Stimulated activated CD4-positive, alpha-beta T cell treated with anti-CD3 and anti-CD28 coated beads, Interleukin-1b, Interleukin-23, amount 100 ng/mL, for 4 hours (primary cell): ENCODE measurements around the gene MYL4.
"Not testable (repeated sequence)": the region's sequence is repeated elsewhere in the genome, so short reads cannot be mapped to it uniquely, and the experiment has no call there.

ENCODE experiments used
- DNase-seq, 2 donors: peaks; one replicate each; pipeline ENCODE4 v3.0.0-alpha.2; 2020; ENCODE audit warnings: low read depth in 2 of 2

The MYL4 gene

GRCh38 chr17:47193931-47194511 lies 15.1 kb upstream of the MYL4 start:
- DNase-seq, result no peak

GRCh38 chr17:47197821-47198220 lies 11.3 kb upstream of the MYL4 start:
- DNase-seq, result no peak

- no peak for DNase-seq
These were observed 9.4 kb upstream of the MYL4 start for GRCh38 chr17:47199627-47200324.

- no peak for DNase-seq
These were observed 8.9 kb upstream of the MYL4 start for GRCh38 chr17:47200325-47200664.

- no peak for DNase-seq
These were observed 8.0 kb upstream of the MYL4 start for GRCh38 chr17:47201166-47201565.

GRCh38 chr17:47203984-47204721 lies 5.0 kb upstream of the MYL4 start:
- no peak for DNase-seq

- DNase-seq, result no peak
These were observed 4.3 kb upstream of the MYL4 start for GRCh38 chr17:47204722-47205418.

GRCh38 chr17:47205419-47205963 lies 3.7 kb upstream of the MYL4 start:
- DNase-seq, result peak; percentile 18 to 51

GRCh38 chr17:47207143-47208067 lies 1.7 kb upstream of the MYL4 start:
- DNase-seq, result no peak

- no peak for DNase-seq
These were observed 351 bp downstream of the MYL4 start for GRCh38 chr17:47209499-47209898.

- no peak for DNase-seq
These were observed 957 bp downstream of the MYL4 start for GRCh38 chr17:47210105-47210504.

GRCh38 chr17:47210779-47211178 lies 1.6 kb downstream of the MYL4 start:
- no peak for DNase-seq

- no peak for DNase-seq
These were observed 3.3 kb downstream of the MYL4 start for GRCh38 chr17:47212458-47212857.

GRCh38 chr17:47213540-47213939 lies 4.4 kb downstream of the MYL4 start:
- no peak for DNase-seq

GRCh38 chr17:47214931-47215330 lies 5.8 kb downstream of the MYL4 start:
- DNase-seq, result no peak

- not testable (repeated sequence) for DNase-seq
These were observed 7.7 kb downstream of the MYL4 start for GRCh38 chr17:47216821-47217220.

GRCh38 chr17:47217279-47217678 lies 8.1 kb downstream of the MYL4 start:
- DNase-seq, result not testable (repeated sequence)

GRCh38 chr17:47218896-47219430 lies 9.8 kb downstream of the MYL4 start:
- no peak for DNase-seq

GRCh38 chr17:47219621-47220475 lies 10.7 kb downstream of the MYL4 start:
- DNase-seq, result no peak

GRCh38 chr17:47220531-47220999 lies 11.4 kb downstream of the MYL4 start:
- DNase-seq, result no peak
